Measurements from ENCODE around the gene QTRT2.

GRCh38 chr3:114095796-114096195 is 39.3 kb downstream of the QTRT2 start:
- TF ChIP-seq CTCF (IDR thresholded peaks at IDR 0.05) (no peak), POLR2AphosphoS5 (IDR thresholded peaks at IDR 0.05; ENCODE audit: low read depth, low read length) (no peak)

All from Panc1 (cell line).